ENCODE measurements around the gene RNF220. TPM values are rescaled to one million over a fixed set of nuclear protein-coding genes. Genes with fewer than 3 reads are reported as not detected.

RNF220 gene
- total RNA-seq, 1 donor from 2014 or later, result 58.4 TPM

DNA sequence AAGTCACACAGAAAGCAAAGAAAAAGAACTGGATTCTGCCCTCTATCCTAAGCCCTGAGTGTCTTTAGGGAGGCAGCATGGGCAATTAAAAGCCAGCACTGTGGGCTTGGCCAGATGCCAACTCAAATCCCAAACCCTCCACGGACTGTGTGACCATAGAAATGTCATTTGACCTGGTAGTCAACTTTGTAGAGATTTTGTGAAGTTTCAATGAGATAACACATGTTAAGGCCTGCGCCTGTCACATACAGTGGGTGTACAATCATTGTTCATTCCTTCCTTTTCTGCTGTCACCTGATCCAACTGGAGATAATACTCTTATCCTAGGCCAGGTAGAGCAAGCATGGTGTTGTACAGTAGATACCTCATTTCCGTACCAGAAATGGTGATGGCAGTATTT is 215.0 kb downstream of the RNF220 start:
- Mint-ChIP-seq H3K27ac (ENCODE audit: unreplicated experiment) (no peak overlapping the region), H3K9me3 (ENCODE audit: low read depth) (no peaks in the 10 kb centered on the region), H3K4me3 (ENCODE audit: unreplicated experiment) (no peak overlapping the region), H3K36me3 (ENCODE audit: low read depth) (no peaks in the 10 kb centered on the region), H3K27me3 (ENCODE audit: low read depth) (peaks cover 15% of the 10 kb centered on the region), H3K4me1 (ENCODE audit: low read depth) (peaks cover 8% of the 10 kb centered on the region)
- no peak for DNase-seq (ENCODE audit: low spot score)
- TF ChIP-seq, protein P1, sequence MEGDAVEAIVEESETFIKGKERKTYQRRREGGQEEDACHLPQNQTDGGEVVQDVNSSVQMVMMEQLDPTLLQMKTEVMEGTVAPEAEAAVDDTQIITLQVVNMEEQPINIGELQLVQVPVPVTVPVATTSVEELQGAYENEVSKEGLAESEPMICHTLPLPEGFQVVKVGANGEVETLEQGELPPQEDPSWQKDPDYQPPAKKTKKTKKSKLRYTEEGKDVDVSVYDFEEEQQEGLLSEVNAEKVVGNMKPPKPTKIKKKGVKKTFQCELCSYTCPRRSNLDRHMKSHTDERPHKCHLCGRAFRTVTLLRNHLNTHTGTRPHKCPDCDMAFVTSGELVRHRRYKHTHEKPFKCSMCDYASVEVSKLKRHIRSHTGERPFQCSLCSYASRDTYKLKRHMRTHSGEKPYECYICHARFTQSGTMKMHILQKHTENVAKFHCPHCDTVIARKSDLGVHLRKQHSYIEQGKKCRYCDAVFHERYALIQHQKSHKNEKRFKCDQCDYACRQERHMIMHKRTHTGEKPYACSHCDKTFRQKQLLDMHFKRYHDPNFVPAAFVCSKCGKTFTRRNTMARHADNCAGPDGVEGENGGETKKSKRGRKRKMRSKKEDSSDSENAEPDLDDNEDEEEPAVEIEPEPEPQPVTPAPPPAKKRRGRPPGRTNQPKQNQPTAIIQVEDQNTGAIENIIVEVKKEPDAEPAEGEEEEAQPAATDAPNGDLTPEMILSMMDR (IDR thresholded peaks at IDR 0.05), result no peak

DNA sequence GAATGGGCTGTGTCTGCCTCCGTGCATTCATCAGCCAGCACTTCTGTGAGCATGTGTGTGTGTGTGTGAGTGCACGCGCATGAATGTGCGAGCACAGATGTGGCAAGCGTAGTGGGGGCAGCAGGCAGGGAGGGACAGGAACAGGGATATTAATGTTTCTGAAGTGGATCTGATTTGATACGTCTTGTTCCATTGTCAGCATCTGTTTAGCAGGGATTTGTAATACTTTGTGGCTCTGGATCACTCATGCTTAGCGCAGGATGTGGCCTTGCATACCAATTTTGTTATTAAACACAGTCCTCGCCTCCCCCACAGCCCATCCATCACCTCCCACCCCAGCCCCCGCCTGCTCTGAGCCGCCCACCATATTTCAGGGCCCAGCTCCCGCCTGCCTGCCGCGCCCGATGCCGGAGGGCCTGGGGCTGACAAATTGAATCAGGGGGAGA is 216.8 kb downstream of the RNF220 start:
- DNase-seq (ENCODE audit: low spot score), result peak; percentile 52
- H3K36me3 Mint-ChIP-seq (ENCODE audit: low read depth), result no peaks in the 10 kb centered on the region
- H3K4me3 Mint-ChIP-seq (ENCODE audit: unreplicated experiment), result no peak overlapping the region
- peaks cover 13% of the 10 kb centered on the region for H3K27me3 Mint-ChIP-seq (ENCODE audit: low read depth)
- TF ChIP-seq, protein P1 (IDR thresholded peaks at IDR 0.05), result no peak
- H3K9me3 Mint-ChIP-seq (ENCODE audit: low read depth), result no peaks in the 10 kb centered on the region
- no peak overlapping the region for H3K27ac Mint-ChIP-seq (ENCODE audit: unreplicated experiment)
- H3K4me1 Mint-ChIP-seq (ENCODE audit: low read depth), result peaks cover 5% of the 10 kb centered on the region

DNA sequence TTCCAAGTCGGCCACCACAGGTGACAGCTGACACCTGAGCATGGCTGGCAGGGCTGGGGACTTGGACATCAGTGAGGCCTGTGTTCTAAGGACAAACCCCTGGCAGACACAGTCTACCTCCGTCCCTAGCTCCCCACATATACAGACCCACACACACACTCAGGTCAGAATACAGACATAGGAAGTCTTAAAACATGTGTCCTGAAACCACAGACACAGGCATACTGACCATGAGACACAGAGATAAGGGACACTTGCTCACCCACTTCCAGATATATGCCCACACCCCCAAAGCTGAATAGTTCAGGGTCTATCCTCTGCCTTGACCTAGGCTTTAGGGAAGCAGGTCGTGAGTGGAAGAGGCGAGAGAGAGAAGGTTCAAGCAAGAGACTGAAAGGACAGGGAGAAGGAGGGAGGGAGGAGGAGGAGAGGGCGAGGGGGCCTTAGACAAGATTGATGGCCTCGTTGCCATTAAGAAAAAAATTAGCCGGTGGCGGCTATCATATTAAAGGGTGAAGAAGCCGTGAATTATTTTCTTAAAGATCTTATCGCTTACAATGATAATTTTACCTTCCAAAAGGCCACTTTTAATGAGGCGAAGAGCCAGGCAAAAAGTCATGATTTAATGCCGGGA is 219.3 kb downstream of the RNF220 start:
- H3K4me3 Mint-ChIP-seq (ENCODE audit: unreplicated experiment), result no peak overlapping the region
- TF ChIP-seq, protein P1 (IDR thresholded peaks at IDR 0.05), result no peak
- H3K9me3 Mint-ChIP-seq (ENCODE audit: low read depth), result no peaks in the 10 kb centered on the region
- no peak overlapping the region for H3K27ac Mint-ChIP-seq (ENCODE audit: unreplicated experiment)
- no peaks in the 10 kb centered on the region for H3K36me3 Mint-ChIP-seq (ENCODE audit: low read depth)
- no peak for DNase-seq (ENCODE audit: low spot score)
- H3K4me1 Mint-ChIP-seq (ENCODE audit: low read depth), result no peaks in the 10 kb centered on the region
- no peaks in the 10 kb centered on the region for H3K27me3 Mint-ChIP-seq (ENCODE audit: low read depth)

DNA sequence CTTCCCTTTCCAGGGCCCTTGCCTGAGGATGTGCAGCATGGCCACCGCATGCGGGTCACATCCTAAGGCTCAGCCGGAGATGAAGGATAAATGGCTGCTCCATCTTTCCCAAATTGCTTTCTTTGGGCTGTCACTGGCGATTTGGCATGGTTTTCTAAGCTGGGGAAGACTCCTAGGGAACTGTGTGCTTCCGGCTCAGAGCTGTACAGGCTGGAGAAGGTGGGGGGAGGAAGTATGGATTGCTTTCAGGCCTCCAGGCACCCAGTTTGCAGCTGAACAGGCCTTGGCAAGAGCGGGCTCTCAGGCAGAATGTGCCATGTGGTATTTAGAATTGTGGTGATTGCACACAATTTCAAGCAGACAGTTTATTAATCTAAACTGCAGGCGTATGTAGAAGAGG is 220.3 kb downstream of the RNF220 start:
- no peak overlapping the region for H3K4me3 Mint-ChIP-seq (ENCODE audit: unreplicated experiment)
- no peak overlapping the region for H3K27ac Mint-ChIP-seq (ENCODE audit: unreplicated experiment)
- no peaks in the 10 kb centered on the region for H3K4me1 Mint-ChIP-seq (ENCODE audit: low read depth)
- no peaks in the 10 kb centered on the region for H3K27me3 Mint-ChIP-seq (ENCODE audit: low read depth)
- DNase-seq (ENCODE audit: low spot score), result no peak
- H3K36me3 Mint-ChIP-seq (ENCODE audit: low read depth), result no peaks in the 10 kb centered on the region
- TF ChIP-seq, protein P1 (IDR thresholded peaks at IDR 0.05), result no peak
- H3K9me3 Mint-ChIP-seq (ENCODE audit: low read depth), result no peaks in the 10 kb centered on the region

DNA sequence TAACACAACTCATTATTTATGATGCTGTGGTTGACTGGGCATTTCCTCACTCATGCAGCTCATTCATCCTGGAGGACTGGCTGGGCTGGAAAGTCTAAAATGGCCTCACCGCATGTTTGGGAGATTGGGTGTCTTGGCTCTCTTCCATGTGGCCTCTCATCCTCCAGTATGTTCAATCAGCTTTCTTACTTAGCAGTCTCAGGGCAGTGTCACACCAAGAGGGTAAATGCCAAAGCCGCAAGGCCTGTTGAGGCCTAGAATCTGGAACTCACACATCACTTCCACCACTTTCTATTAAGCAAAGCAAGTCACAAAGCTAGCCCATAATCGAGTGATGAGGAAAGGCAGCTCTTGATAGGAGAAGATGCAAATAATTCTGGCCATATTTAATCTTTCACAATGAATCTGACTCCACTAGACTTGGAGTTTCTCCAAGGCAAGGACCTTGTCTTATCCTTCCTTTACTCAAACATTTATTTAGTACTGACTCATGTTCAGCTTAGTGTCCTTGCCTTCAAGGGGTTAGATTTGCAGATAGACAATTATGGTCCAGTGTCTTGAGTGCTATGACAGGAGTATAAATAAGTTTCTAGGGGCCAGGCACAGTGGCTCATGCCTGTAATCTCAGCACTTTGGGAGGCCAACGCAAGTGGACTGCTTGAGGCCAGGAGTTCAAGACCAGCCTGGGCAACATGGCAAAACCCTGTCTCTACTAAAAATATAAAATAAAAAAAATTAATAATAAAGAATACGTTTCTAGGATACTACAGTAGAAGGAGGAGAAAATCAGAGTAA is 224.1 kb downstream of the RNF220 start:
- Mint-ChIP-seq H3K9me3 (ENCODE audit: low read depth) (no peaks in the 10 kb centered on the region), H3K27me3 (ENCODE audit: low read depth) (no peaks in the 10 kb centered on the region), H3K36me3 (ENCODE audit: low read depth) (peaks cover 1% of the 10 kb centered on the region), H3K4me3 (ENCODE audit: unreplicated experiment) (no peak overlapping the region), H3K4me1 (ENCODE audit: low read depth) (peaks cover 26% of the 10 kb centered on the region), H3K27ac (ENCODE audit: unreplicated experiment) (no peak overlapping the region)
- TF ChIP-seq, protein P1 (IDR thresholded peaks at IDR 0.05), result no peak
- DNase-seq (ENCODE audit: low spot score), result no peak

Measured in chondrocyte (in vitro differentiated cells).